Retina (tissue), 1 donor: Measurements from ENCODE around the gene DDX24.
A peak's percentile ranks its signal among the peaks of the same experiment; 100 is the strongest.

Experiments used
- DNase-seq: peaks from one replicate; pipeline ENCODE4 v3.0.0-alpha.2; 2016

DDX24 gene

DNA sequence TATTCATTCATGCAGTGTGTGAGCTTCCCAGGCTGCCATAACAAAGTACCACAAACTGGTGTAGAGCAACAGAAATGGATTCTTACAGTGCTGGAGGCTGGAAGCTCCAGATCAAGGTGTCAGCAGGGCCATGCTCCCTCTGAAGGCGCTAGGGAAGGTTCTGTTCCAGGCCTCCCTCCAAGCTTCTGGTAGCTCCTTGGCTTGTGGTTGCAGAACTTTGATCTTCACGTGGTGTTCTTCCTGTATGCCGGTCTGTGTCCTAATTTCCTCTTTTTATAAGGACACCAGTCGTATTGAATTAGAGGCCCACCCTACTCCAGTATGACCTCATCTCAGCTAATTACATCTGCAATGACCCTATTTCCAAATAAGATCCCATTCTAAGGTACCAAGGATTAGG lies 51.7 kb downstream of the DDX24 start:
- no peak for DNase-seq

DNA sequence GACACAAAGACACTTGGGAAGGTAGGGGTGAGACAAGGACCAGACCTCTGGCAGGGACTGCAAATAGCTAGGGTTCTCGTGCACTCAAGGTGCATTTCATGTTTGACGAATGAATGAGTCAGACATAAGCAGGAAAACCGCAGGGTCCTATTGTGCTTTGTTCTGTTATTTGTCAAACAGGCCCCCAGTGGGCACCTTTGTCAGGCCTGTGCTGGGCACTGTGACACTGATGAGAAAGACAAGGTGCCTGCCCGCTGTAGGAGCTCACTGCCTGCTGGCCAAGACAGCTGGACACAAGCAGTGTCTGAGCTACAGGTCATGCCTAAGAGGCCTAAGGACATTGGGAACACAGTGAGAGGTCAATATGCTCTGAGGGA lies 52.6 kb downstream of the DDX24 start:
- DNase-seq: peak; percentile 14

DNA sequence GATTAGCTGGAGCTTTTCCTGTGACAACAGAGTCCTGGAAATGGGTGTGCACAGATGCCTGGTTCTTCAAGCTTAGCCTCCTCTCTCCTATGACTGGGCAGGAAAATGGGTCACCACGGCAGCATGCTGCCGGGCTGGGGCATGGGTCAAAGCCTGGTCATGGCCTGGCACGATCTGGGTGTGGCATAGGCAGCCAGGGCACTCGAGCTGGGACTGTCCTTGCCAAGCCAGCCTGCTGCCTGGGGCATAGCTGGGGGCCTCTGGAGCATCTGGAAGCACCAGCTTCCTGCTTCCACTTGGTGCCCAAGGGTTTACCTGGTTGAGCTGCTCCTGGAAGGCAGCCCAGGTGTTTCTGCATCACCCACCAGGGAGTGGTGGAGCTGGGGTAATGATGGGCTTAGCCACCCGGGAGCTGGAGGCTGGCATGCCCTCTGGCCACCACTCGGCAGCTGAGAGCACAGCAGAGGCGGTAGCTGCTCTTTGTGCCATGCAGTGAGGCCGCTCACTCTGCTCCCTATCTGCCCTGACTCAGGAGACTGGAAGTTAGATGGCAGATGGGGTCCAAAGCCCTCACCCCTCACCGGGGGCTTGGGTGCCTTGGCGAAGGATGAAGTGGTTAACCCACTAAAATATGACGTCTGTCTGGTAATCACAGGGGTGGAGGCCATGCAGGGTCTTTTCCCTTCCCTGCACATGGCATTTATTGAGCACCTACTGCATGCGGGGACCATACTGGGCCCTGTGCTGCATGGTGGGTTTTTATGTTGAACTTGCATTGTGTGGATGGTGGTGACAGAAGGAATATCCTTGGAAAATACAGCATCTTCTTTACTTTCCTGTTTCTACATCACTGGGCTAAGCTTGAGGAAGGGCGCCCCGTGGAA lies 53.2 kb downstream of the DDX24 start:
- no peak for DNase-seq

DNA sequence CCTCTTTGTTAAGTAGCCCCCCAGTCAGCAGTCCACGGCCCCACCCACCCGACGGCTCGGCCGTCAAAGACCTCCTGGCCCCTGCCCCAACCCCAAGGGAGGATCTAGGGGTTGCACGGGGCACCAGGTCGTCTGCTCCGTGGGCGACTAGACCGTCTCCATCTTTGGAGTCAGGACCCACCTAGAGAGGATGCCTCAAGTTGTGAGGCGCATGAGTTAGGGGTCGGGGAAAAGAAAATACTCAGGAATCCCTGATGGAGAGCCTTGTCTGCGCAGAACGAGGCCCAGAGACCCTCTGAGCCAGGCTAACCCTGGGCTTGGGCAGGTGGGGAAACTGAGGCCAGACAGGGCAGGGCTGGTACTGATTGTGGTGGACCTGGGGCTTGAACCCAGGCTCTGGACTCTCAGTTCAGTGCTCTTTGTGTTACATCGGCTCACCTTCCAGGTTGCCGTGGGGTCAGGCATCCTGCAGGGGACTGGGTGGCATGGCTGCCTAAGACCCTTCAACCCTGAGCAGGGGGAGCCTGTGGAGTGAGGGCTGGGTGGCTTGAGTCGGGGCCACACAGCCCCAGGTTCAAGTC lies 54.0 kb downstream of the DDX24 start:
- DNase-seq: peak; percentile 22

DNA sequence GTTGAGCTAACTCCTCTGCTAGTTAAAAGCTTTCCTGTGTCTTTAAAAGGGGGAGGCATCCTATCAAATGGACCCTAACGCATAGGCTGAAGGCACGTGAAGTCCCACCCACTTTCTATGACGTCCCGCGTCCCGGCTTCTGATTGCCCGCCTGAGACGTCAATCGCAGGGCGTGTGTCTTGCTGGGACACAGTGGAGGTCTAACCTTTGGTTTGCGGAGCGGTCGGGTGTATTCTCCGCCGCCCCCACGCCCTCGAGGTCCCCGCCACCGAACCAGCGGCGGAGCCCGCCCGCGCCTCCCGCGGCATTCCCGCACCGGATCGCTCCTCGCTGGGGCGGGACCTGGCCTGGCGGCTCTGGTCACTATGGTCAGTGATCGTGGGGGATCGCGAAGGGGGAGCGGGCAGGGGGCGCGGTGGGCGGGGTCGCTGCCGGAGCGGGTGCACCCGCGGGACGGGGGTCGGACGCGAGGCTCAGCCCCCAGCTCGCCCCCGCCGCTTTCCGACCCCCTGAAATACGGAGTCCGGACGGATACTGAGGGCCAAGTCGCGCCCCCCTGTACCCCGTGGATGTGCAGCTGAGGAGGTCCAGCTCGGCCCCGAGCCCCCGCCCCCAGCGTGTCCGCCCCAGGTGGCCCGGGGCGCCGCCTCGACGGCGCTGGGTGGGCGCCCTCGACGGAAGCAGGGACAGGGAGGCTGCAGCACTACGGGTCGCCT lies 54.7 kb downstream of the DDX24 start, which contains the start of gene OTUB2:
Gene OTUB2, plus strand, starts transcription at position 168 of the 716 bp plus-strand sequence. Its CDS starts 198 bp downstream, at position 366.
- DNase-seq: peak; percentile 98

DNA sequence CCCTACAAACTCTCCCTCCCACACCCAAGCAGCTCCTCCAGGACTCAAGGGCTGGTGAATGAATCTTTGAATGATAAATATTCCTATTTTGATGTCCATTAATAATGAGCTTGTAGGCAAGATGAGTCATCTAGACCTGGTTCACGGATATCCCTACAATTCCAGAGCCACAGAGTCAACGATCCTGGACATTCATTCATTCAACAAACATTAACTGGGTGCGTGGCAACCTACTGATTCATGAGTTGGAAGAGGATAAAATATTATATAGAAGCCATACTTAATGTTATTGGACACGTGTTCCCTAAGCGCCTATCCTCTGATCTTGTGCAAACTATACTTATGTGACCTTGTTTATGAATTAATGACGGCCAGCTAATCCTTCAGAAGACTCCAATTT lies 55.3 kb downstream of the DDX24 start:
- no peak for DNase-seq

DNA sequence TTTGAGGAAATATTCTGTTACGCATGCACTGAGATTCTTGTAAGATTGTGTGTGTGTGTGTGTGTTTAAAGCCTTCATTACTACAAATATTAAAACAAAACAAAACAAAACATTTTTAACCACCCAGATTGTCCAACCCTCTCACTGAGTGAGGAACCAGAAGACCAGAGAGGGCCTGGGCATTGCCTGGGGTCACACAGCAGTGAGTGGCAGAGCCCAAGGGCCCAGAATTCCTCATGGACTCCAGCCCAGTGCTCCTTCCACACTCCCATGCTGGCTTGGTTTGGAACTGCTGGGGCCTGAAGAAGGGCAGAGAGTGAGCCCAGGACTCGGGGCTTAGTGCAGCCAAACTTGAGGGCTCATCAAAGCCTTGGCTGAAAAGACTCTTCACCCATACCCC lies 56.5 kb downstream of the DDX24 start:
- DNase-seq: no peak

DNA sequence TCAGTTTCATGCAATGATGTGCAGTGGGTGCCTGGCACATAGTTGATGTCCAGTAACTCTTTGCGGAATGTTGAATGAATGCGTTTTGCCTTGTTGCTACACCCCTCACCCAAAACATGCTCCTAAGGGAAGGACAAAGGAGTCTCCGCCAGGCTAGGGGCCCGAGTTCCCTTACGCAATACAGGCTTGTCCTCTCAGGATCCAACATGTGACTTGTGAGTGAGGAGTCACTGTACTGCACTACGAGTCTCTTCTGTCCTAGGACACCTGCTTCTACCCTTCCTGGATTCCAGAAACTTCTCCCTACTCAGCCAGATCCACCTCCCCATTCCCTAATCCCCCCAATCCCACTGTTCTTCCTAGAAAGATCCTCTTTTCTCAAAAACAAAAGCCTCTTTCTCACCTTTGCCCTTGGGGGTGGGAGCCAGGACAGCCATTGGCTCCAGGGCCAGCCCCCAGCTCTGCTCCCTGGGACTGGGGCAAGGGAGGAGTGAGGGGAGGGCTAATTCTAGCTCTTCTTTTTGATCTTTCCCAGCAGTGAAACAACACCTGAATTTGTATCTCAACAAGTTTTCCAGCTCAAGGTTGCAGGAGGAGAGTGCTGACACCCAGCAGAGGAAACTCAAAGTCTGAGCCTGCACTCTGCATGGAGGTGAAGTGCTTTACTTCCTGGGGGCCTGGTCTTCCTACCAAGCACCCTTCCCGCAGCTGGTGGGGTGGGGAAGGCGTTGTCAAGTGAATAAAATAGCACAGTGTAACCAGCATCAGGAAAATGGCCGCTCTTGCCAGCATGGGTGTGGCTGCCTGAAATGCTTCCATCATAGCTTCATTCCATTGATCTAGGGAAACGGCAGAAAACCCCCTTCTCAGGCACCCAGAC lies 58.2 kb downstream of the DDX24 start:
- DNase-seq: no peak

DNA sequence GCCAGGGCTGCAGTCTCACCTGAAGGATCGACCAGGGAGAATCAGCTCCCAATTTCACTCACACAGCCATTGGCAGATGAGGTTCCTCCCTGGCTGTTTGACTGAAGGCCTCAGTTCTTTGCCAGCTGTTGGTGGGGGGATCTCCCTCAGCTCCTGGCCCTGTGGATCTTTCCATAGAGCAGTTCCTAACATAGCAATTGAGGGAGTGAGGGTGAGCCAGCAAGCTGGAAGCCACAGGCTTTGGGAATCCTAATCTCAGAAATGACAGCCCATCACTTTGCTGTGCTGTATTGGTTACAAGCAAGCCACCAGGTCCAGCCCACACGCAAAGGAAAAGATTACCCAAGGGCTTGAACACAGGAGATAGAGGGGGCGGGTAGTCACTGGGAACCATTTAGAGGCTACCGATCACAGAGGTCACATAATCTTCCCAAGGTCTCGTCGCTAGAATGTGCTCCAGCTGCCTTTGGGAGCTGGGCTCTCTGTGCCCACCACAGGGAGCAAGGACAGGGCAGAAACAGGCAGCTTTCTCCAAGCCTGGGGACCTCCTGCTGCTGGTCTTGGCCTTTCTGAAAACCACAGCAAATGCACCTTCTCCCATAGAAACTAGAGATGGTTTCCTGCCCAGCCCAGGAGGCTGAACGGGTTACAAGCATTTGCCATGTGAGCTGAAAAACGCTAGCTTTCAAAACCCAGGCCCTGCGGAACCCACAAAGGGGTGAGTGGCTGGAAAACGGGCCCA lies 59.4 kb downstream of the DDX24 start:
- no peak for DNase-seq

DNA sequence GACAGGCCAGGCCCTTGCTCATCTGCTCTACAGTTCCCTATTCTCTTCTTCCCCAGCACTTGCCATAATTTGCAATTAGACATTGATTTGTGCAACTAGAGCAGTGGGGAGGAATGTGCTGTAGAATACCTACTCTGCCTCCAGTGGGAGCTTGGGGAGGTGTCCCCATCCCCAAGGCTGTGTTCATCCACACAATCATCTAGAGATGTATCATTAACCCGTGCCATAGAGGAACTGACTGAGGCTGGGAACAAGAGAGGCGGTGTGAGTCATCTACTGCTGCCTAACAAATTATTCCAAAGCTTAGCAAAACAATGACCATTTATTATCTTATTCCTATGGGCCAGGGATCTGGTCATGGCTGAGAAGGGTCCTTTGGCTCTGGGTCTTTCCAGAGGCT lies 60.0 kb downstream of the DDX24 start:
- no peak for DNase-seq

DNA sequence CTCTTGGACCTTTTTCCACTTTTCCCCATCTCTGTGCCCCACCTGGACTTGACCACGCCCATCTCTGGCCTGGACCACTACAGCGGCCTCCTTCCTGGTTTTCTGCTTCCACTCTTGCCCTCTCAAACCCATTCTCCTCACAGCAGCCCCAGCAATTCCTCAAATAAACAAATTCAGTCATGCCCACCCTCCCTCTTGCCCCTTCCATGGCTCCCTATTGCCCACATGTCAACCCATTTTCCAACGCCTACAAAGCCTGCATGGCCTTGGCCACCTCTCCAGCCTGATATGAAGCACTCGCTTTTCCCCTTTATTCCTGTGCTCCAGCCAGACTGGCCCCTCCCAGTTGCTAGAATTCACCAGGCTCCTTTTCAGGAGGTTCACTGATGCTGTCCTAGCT lies 60.7 kb downstream of the DDX24 start:
- DNase-seq: no peak

DNA sequence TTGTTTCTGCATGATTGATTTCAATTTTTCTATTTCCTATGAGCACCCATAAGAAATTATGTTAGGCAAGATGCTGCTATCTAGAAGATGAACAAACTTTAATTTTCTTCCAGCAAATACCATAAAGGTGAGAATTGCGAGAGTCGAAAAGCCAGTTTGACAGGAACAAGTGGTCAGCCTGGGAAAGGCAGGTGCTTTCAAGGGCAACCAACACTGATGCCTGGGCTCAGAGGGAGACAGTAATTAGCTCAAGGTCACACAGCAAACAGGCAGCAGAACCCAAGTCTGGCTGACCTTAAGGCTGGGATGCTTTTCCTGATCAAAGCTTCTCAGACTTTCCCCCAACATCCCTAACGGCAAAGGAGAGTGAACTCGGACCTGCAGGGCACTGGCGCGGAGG lies 61.7 kb downstream of the DDX24 start:
- DNase-seq: no peak

DNA sequence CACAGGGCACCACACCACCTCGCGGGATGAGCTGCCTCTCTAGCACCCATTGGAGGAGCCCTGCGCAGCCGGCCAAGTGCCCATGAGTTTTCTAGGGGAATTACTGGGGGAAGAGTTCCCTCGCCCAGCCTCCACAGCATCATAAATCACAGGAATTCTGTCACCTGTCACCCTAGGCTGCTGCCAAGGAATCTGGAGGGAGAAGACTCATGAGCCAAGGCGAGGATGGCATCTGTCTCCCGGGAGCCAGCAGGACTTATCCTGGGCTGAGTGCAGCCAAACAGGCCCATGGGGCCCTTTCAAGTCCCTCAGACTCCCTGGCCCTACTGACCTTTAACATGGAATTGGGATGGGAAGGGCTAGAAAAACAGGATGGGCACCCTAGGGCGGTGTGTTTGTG lies 62.7 kb downstream of the DDX24 start:
- no peak for DNase-seq

DNA sequence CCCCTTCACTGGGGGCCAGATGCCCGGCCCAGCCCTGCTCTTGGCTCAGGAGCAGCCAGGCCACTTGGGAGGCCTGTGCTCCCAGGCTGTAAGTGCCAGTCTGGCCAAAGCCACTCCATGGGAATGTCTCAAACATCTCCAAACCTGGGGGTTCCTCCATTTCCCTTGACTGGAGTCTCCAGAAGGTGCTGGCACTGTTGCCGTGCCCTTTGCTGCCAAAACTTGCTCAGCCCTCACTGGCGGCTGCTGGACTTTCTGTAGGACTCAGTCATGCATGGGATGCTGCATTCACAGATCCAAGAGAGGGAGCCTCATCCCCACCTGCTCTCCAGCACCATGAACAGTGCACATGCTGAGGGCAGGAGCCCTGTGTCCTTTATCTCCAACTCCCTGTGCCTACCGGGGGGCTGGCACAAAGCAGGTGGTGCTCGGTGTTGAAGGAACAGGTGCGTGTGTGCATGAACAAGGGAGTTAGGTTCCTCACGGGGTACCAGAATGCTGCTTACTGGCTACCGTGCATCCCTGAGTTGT lies 64.5 kb downstream of the DDX24 start:
- DNase-seq: no peak

DNA sequence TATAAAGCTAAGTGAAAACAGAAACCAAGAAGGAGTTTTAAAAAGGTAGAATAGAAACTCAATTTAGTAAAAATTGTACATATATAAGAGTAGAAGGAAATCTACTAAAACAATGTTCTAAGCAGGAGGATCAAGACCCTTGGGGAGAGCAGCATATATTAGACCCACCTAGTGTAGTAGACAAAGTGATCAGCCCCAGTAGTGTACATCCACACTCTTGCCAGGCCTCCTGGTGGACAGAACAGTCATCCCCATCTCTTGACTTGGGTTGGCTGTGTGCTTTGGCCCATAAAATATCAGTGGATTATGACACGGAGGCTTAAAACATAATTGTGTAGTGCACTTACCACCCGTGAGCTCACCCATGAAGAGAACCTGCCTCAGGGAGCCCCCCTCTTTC lies 65.8 kb downstream of the DDX24 start:
- DNase-seq: no peak

DNA sequence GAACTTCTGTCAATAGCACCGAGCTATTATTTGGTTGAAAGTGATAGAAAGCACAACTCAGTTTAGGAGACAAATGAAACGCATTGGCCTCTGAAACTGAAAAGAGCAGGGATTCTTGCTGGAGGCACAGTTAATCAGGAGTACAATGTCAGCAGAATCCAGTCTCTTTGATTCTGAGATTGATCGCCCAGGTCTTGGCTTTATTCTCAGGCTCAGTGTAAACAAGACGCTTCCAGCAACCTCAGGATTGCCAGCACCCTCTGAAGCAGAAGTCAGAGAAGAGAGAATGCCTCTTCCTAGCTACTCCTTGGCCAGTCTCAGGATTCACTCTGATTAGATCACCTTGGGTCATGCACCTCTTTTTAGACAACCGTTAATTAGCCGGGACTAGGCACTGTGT lies 66.6 kb downstream of the DDX24 start:
- DNase-seq: no peak

DNA sequence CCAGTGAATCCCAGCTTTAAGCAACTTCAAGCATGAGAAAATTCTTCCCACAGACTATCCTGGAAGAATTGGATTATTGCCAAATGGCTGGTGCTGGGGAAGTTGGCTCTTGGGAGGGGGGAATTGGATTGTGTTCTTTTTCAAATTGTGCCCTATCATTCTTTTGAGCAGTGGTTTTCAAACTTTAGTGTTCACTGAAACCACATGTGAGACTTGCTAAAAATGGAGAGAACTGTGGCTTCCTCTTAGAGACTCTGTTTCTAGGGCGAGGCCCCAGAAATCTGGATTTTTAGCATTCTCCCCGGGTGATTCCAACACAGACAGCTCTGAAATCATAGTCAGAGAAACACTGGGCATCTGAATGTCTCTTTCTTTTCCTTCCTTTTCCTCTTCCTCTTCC lies 69.2 kb downstream of the DDX24 start:
- no peak for DNase-seq

DNA sequence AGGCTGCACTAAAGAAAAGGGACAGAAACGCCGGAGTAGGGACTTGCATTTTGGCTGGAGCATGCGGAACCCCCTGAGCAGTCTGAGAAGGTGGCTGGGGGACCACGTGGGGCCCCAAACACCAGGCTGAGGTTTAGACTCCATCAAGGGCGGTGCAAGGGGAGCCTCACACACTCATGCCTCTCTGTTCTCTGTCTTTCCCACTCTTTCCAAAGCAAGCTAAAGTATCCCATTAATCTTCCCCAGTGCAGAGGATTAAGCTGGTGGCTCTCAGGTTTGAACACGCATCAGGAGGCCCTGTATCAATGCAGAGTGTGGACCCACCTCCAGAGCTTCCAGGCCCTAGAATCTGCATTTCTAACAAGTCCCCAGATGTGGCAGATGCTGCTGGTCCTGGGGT lies 70.4 kb downstream of the DDX24 start:
- DNase-seq: no peak

DNA sequence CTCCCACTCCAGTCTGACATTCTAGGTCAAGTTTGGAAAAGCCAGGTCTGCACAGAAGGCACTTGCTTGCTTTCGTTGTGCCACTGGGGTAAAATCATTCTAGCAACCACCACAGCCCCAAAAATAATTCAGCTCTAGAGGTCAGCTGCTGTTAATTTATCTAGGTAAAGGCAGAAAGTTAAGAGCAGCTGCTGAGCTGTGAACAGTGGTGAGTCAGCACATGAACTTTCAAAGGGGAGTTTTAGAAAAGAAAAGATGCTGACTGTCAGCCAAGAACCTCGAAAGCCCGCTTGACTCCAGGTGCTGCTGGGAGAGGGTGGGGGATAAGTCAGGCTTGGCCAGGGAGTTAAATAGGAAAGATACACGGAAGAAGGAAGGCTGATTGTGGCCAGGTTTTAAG lies 71.2 kb downstream of the DDX24 start:
- no peak for DNase-seq

DNA sequence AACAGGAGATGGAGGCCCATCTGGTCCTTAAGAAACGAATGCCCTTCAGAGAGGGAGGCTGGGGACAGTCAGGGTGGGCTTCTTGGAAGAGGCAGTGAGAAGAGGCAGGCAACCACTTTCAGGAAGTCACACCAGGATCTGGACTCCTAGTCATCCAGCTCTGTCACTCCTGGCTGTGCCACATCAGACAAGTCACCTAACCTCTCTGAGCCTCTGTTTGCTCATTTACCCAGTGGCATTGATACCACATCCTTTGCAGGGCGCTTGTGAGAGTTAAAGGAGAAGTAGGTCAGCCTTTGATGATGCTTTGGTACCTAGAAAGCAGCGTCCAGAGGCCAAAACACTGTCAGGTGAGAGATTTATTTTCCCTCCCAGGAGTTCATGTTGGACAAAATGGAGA lies 72.8 kb downstream of the DDX24 start:
- DNase-seq: no peak

DNA sequence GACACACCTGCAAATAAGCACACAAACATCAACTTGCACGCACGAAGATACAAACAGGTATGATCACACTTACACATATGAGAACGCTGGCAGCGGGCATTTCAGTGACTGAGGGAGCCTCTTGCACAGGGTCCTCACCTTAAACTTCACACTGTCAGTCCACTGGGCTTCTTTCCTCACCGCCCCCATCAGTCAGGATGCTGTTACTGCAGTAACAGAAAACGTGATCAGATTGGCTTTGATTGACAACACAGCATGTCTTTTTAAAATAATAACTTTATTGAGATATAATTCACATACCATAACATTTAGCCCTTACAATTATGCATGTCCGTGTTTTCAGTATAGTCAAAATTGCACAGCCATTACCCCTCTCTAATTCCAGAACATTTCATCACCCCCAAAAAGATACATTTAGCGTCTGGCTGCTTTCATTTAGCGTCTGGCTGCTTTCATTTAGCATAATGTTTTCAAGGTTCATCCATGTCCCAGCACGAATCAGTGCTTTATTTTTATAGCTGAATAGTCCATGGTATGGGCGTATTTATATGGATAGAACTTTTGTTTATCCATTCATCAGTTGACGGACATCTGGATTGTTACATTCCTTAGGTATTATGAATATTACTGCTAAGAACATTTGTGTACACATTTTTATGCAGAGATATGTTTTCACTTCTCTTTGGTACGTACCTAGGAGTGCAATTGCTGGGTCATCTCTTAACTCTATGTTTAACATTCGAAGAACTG lies 75.5 kb downstream of the DDX24 start:
- DNase-seq: no peak
